Left ventricle myocardium inferior (tissue), 1 donor: ENCODE data around the gene HOXD4. TPM values are rescaled to one million over a fixed set of nuclear protein-coding genes. Genes with fewer than 3 reads are reported as not detected.

Experiments used
- DNase-seq: peaks from one replicate; pipeline ENCODE4 v3.0.0-alpha.2; 2020
- H3K27ac ChIP-seq: fragments of 200-600 bp; replicated peaks from 2 replicates; pipeline ENCODE4 v1.8.0; 2021
- H3K27me3 ChIP-seq: fragments of 200-600 bp; 2 replicates; pipeline ENCODE4 v1.8.0; 2021; ENCODE audit warnings: low read depth
- H3K36me3 ChIP-seq: fragments of 200-600 bp; 2 replicates; pipeline ENCODE4 v1.8.0; 2021
- H3K4me1 ChIP-seq: fragments of 200-600 bp; 2 replicates; pipeline ENCODE4 v1.8.0; 2021
- H3K4me3 ChIP-seq: fragments of 200-600 bp; 2 replicates; pipeline ENCODE4 v1.8.0; 2021; ENCODE audit warnings: mild to moderate bottlenecking, moderate library complexity
- H3K9me3 ChIP-seq: fragments of 200-600 bp; replicated peaks from 2 replicates; pipeline ENCODE4 v1.8.0; 2021
- CTCF ChIP-seq: fragments of 200-600 bp; IDR thresholded peaks from 2 replicates; pipeline ENCODE4 v1.8.0; 2021; ENCODE audit warnings: antibody characterized with exemption, mild to moderate bottlenecking, borderline replicate concordance
- intact Hi-C: fragments of 100-400 bp; cut with micrococcal nuclease; formaldehyde crosslinking; loops from one replicate; pipeline ENCODE4 v1.11.0; 2022
- total RNA-seq: library from RNA; stranded (reverse); fragmentation: NEBNext Ultra II Directional; extraction: Animal tissue kit (Norgen Biotek cat#: 25700); gene quantifications from one replicate; pipeline ENCODE4 v1.2.1, GENCODE V29; 2021
- donor health status: DM: no; HTN: yes; CAD: no; lungs with severe emphysema.

The HOXD4 gene
- total RNA-seq, 1 donor from 2014 or later: not detected

GRCh38 chr2:176161825-176162626 is 10.7 kb downstream of the HOXD4 start:
- peaks cover 44% of the 10 kb centered on the region for H3K4me1 ChIP-seq
- no peak for TF ChIP-seq CTCF
- no peak for DNase-seq
- intact Hi-C loops: no loop called here
- no peaks in the 10 kb centered on the region for H3K9me3 ChIP-seq
- H3K4me3 ChIP-seq: no peak overlapping the region
- no peak overlapping the region for H3K27ac ChIP-seq
- peaks cover 100% of the 10 kb centered on the region for H3K27me3 ChIP-seq
- no peaks in the 10 kb centered on the region for H3K36me3 ChIP-seq

GRCh38 chr2:176162911-176163671 is 11.7 kb downstream of the HOXD4 start:
- Histone ChIP-seq H3K27me3 (peaks cover 100% of the 10 kb centered on the region), H3K4me1 (peaks cover 33% of the 10 kb centered on the region), H3K36me3 (no peaks in the 10 kb centered on the region), H3K27ac (no peak overlapping the region), H3K4me3 (no peak overlapping the region), H3K9me3 (no peaks in the 10 kb centered on the region)
- DNase-seq: no peak
- intact Hi-C loops: no loop called here
- TF ChIP-seq CTCF: no peak

- H3K27me3 ChIP-seq: peaks cover 100% of the 10 kb centered on the region
Measured at GRCh38 chr2:176163672-176164056, 12.3 kb downstream of the HOXD4 start.

GRCh38 chr2:176164201-176164600 is 12.9 kb downstream of the HOXD4 start:
- intact Hi-C loops: no loop called here
- no peak for DNase-seq
- Histone ChIP-seq H3K4me1 (peaks cover 25% of the 10 kb centered on the region), H3K27ac (no peak overlapping the region), H3K27me3 (peaks cover 100% of the 10 kb centered on the region), H3K36me3 (no peaks in the 10 kb centered on the region), H3K4me3 (no peak overlapping the region), H3K9me3 (no peaks in the 10 kb centered on the region)
- no peak for TF ChIP-seq CTCF

More at GRCh38 chr2:176163672-176164056, 12.3 kb downstream of the HOXD4 start:
- H3K36me3 ChIP-seq: no peaks in the 10 kb centered on the region
- peaks cover 30% of the 10 kb centered on the region for H3K4me1 ChIP-seq
- H3K9me3 ChIP-seq: no peaks in the 10 kb centered on the region
- H3K27ac ChIP-seq: no peak overlapping the region
- intact Hi-C loops: no loop called here
- H3K4me3 ChIP-seq: no peak overlapping the region
- TF ChIP-seq CTCF: no peak
- DNase-seq: no peak

- TF ChIP-seq CTCF: no peak
- no peak for DNase-seq
- no peaks in the 10 kb centered on the region for H3K9me3 ChIP-seq
- H3K4me1 ChIP-seq: peaks cover 20% of the 10 kb centered on the region
- peak overlapping the region; percentile 2 for H3K4me3 ChIP-seq
- intact Hi-C loops: no loop called here
- no peak overlapping the region for H3K27ac ChIP-seq
- peaks cover 100% of the 10 kb centered on the region for H3K27me3 ChIP-seq
- no peaks in the 10 kb centered on the region for H3K36me3 ChIP-seq
Measured at GRCh38 chr2:176164611-176165369, 13.4 kb downstream of the HOXD4 start.
